C4-2B (cell line): ENCODE data around the gene ATF3.

Experiments used
- ZFX ChIP-seq: fragments of 450-650 bp; IDR thresholded peaks from 2 replicates; pipeline ENCODE4 v1.6.1; 2017
- TF ChIP-seq, protein P1 (sequence below): fragments of 450-650 bp; conservative IDR thresholded peaks from 2 replicates; pipeline ENCODE4 v1.5.1; 2017; ENCODE audit warnings: mild to moderate bottlenecking

DNA sequence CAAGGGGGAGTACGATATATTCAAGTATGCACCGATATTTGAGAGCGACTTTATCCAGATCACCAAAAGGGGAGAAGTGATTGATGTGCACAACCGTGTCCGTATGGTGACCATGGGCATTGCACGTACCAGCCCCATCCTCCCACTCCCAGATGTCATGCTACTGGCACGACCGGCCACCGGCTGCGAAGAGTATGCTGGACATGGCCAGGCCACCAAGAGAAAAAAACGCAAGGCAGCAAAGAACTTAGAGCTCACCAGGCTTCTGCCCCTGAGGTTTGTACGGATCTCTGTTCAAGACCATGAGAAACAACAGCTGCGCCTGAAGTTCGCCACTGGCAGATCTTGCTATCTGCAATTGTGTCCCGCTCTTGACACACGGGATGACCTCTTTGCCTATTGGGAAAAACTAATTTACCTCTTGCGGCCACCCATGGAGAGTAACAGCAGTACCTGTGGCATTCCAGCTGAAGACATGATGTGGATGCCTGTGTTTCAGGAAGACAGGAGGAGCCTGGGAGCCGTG lies 16.5 kb downstream of the ATF3 start:
- TF ChIP-seq, protein P1, sequence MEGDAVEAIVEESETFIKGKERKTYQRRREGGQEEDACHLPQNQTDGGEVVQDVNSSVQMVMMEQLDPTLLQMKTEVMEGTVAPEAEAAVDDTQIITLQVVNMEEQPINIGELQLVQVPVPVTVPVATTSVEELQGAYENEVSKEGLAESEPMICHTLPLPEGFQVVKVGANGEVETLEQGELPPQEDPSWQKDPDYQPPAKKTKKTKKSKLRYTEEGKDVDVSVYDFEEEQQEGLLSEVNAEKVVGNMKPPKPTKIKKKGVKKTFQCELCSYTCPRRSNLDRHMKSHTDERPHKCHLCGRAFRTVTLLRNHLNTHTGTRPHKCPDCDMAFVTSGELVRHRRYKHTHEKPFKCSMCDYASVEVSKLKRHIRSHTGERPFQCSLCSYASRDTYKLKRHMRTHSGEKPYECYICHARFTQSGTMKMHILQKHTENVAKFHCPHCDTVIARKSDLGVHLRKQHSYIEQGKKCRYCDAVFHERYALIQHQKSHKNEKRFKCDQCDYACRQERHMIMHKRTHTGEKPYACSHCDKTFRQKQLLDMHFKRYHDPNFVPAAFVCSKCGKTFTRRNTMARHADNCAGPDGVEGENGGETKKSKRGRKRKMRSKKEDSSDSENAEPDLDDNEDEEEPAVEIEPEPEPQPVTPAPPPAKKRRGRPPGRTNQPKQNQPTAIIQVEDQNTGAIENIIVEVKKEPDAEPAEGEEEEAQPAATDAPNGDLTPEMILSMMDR = no peak
- TF ChIP-seq ZFX = no peak
